Neural cell (in vitro differentiated cells): ENCODE results near the gene ADK. TPM values are rescaled to one million over a fixed set of nuclear protein-coding genes. Genes with fewer than 3 reads are reported as not detected.

ENCODE experiments used
- H2AFZ ChIP-seq: fragments of 200-600, 300-800 bp; sonication (generic), shearing (Covaris generic); 2 replicates; pipeline ENCODE4 v1.6.0; 2014; ENCODE audit warnings: low read depth, mild to moderate bottlenecking, antibody characterized with exemption, low read length, moderate library complexity
- H3F3A ChIP-seq: fragments of 200-600 bp; shearing (Covaris generic); 2 replicates; pipeline ENCODE4 v1.6.1; 2016; ENCODE audit warnings: mild to moderate bottlenecking, moderate library complexity, mixed read lengths, antibody characterized with exemption, low read length; ENCODE audit not compliant: insufficient read depth, poor library complexity, severe bottlenecking
- H3K27ac ChIP-seq: fragments of 200-600, 300-800 bp; sonication (generic), shearing (Covaris generic); 2 replicates; pipeline ENCODE4 v1.5.1; 2014; ENCODE audit warnings: mild to moderate bottlenecking, low read length, moderate library complexity
- H3K27me3 ChIP-seq: fragments of 300-800, 200-600 bp; sonication (generic), shearing (Covaris generic); 2 replicates; pipeline ENCODE4 v1.6.0; 2014; ENCODE audit warnings: mild to moderate bottlenecking, low read depth, low read length, moderate library complexity; ENCODE audit not compliant: insufficient read depth
- H3K36me3 ChIP-seq: fragments of 300-800, 200-600 bp; sonication (generic), shearing (Covaris generic); 2 replicates; pipeline ENCODE4 v1.5.1; 2014; ENCODE audit warnings: mild to moderate bottlenecking, antibody characterized with exemption, low read length, moderate library complexity; ENCODE audit not compliant: insufficient read depth
- H3K4me2 ChIP-seq: fragments of 300-800, 200-600 bp; sonication (generic), shearing (Covaris generic); 2 replicates; pipeline ENCODE4 v1.6.0; 2014; ENCODE audit warnings: mild to moderate bottlenecking, low read length
- H3K4me3 ChIP-seq: fragments of 300-800, 200-600 bp; sonication (generic), shearing (Covaris generic); 2 replicates; pipeline ENCODE4 v1.5.1; 2014; ENCODE audit warnings: mild to moderate bottlenecking, low read length, moderate library complexity
- H3K79me2 ChIP-seq: fragments of 200-600 bp; shearing (Covaris generic); replicated peaks from 2 replicates; pipeline ENCODE4 v1.6.0; 2014; ENCODE audit warnings: mild to moderate bottlenecking, low read length, moderate library complexity; ENCODE audit not compliant: insufficient read depth
- H3K9ac ChIP-seq: fragments of 300-800, 200-600 bp; sonication (generic), shearing (Covaris generic); 2 replicates; pipeline ENCODE4 v1.6.1; 2016; ENCODE audit warnings: mild to moderate bottlenecking, low read length, mixed read lengths
- H3K9me2 ChIP-seq: fragments of 200-600 bp; shearing (Covaris generic); 2 replicates; pipeline ENCODE4 v1.6.1; 2016; ENCODE audit warnings: mild to moderate bottlenecking, low read length, mixed read lengths; ENCODE audit not compliant: insufficient read depth
- H3K9me3 ChIP-seq: fragments of 200-600, 300-800 bp; sonication (generic), shearing (Covaris generic); 2 replicates; pipeline ENCODE4 v1.6.1; 2016; ENCODE audit warnings: mild to moderate bottlenecking, mixed run types, low read length, moderate library complexity, mixed read lengths
- H4K20me1 ChIP-seq: fragments of 200-600 bp; shearing (Covaris generic); 2 replicates; pipeline ENCODE4 v1.6.1; 2016; ENCODE audit warnings: mild to moderate bottlenecking, mixed run types; ENCODE audit not compliant: insufficient read depth
- CTCF ChIP-seq: fragments of 450-650 bp; IDR thresholded peaks from 2 replicates; pipeline ENCODE4 v1.5.1; 2014; ENCODE audit warnings: antibody characterized with exemption, mild to moderate bottlenecking, moderate library complexity; ENCODE audit not compliant: poor library complexity, severe bottlenecking
- EP300 ChIP-seq: fragments of 450-650 bp; conservative IDR thresholded peaks from 2 replicates; pipeline ENCODE4 v1.6.1; 2014; ENCODE audit warnings: antibody characterized with exemption, mild to moderate bottlenecking, moderate library complexity; ENCODE audit not compliant: poor library complexity, severe bottlenecking
- EZH2 ChIP-seq: fragments of 200-600, 300-800 bp; shearing (Covaris generic), sonication (generic); IDR thresholded peaks from 2 replicates; pipeline ENCODE4 v1.6.1; 2014; ENCODE audit warnings: antibody characterized with exemption, low read length, borderline replicate concordance, mild to moderate bottlenecking; ENCODE audit not compliant: insufficient read depth, poor library complexity, severe bottlenecking
- MXI1 ChIP-seq: fragments of 450-650 bp; conservative IDR thresholded peaks from 2 replicates; pipeline ENCODE4 v1.6.1; 2014; ENCODE audit warnings: antibody characterized with exemption, mild to moderate bottlenecking; ENCODE audit not compliant: poor library complexity, severe bottlenecking
- POLR2AphosphoS5 ChIP-seq: IDR thresholded peaks from 2 replicates; pipeline ENCODE4 v1.6.1; 2012
- RAD21 ChIP-seq: fragments of 450-650 bp; conservative IDR thresholded peaks from 2 replicates; pipeline ENCODE4 v1.6.1; 2014; ENCODE audit warnings: antibody characterized with exemption, mild to moderate bottlenecking, moderate library complexity
- REST ChIP-seq: IDR thresholded peaks from 2 replicates; pipeline ENCODE4 v1.6.1; 2012; ENCODE audit warnings: borderline replicate concordance
- SMC3 ChIP-seq: fragments of 450-650 bp; conservative IDR thresholded peaks from 2 replicates; pipeline ENCODE4 v1.6.1; 2014; ENCODE audit warnings: antibody characterized with exemption, mild to moderate bottlenecking, moderate library complexity; ENCODE audit not compliant: poor library complexity
- TAF1 ChIP-seq: IDR thresholded peaks from 2 replicates; pipeline ENCODE4 v1.6.1; 2012; ENCODE audit warnings: low read depth
- polyA plus RNA-seq: library from polyadenylated mRNA; depleted of rRNA; stranded (reverse); fragments of >200 nt; gene quantifications from 2 replicates; pipeline ENCODE4 v1.2.3, GENCODE V29; 2014

Gene ADK
- polyA plus RNA-seq, 1 donor from 2014 or later, result 19.5 TPM

DNA sequence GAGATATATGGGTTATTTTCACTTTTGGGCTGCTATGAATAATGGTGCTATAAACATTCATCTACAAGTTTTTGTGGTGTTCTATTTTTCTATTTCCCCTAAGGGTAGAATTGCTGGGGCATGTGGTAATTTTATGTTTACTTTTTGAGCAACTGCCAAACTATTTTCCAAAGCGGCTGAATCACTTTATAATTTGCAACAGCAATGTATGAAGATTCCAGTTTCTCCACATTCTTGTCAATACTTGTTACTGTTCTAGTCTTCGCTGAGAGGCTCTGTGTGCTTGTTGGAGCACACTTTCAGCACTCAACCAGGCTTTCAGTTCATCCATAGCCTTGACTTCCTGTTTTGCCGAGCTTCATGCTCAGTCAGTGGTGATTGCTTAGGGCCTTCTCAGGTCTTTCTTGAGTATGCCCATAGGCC is 39.0 kb downstream of the ADK start:
- H3K4me3 ChIP-seq, result no peak overlapping the region
- no peak overlapping the region for H3K4me2 ChIP-seq
- H3K9me2 ChIP-seq, result no peaks in the 10 kb centered on the region
- H3F3A ChIP-seq, result no peaks in the 10 kb centered on the region
- peaks cover 5% of the 10 kb centered on the region for H3K79me2 ChIP-seq
- no peak for TF ChIP-seq POLR2AphosphoS5
- TF ChIP-seq MXI1, result no peak
- no peak for TF ChIP-seq EZH2
- no peak for TF ChIP-seq REST
- no peak for TF ChIP-seq CTCF
- no peak for TF ChIP-seq RAD21
- TF ChIP-seq EP300, result no peak
- TF ChIP-seq TAF1, result no peak
- no peak for TF ChIP-seq SMC3
- H3K27ac ChIP-seq, result no peak overlapping the region
- no peak overlapping the region for H3K9ac ChIP-seq
- H3K27me3 ChIP-seq, result no peaks in the 10 kb centered on the region
- no peaks in the 10 kb centered on the region for H3K36me3 ChIP-seq
- no peak overlapping the region for H2AFZ ChIP-seq
- H3K9me3 ChIP-seq, result no peaks in the 10 kb centered on the region
- no peaks in the 10 kb centered on the region for H4K20me1 ChIP-seq

DNA sequence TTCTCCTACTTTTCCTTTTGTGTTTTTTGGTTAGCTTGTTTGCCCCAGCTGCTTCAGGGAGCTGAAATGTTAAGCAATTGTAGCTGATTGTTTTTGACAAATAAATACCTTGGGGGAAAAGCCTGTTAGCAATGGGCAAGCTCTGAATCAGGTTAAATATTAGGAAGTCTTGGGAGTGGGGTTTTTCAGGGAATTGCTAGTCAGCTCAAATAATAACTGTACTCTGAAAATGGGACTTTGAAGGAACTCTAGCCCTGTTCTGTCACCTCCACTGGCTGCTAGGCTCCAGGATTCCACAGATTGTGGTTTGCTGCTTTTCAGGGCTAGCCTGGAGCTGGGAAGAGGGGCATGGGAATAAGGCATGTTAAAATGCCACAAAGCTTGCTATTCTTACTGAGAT is 39.5 kb downstream of the ADK start:
- Histone ChIP-seq H4K20me1 (no peaks in the 10 kb centered on the region), H3K36me3 (no peaks in the 10 kb centered on the region), H3F3A (no peaks in the 10 kb centered on the region), H3K4me3 (no peak overlapping the region), H3K4me2 (no peak overlapping the region), H3K9me2 (no peaks in the 10 kb centered on the region), H3K79me2 (peaks cover 5% of the 10 kb centered on the region), H2AFZ (no peak overlapping the region), H3K9ac (no peak overlapping the region), H3K9me3 (no peaks in the 10 kb centered on the region), H3K27me3 (no peaks in the 10 kb centered on the region), H3K27ac (no peak overlapping the region)
- TF ChIP-seq CTCF, result no peak
- no peak for TF ChIP-seq TAF1
- no peak for TF ChIP-seq EP300
